Thymus (tissue), 11 donors: Measurements from ENCODE around the gene AKAP6. TPM values are rescaled to one million over a fixed set of nuclear protein-coding genes. Genes with fewer than 3 reads are reported as not detected.
A peak's percentile ranks its signal among the peaks of the same experiment; 100 is the strongest.

Source experiments
- DNase-seq, 9 donors: peaks; one replicate each; pipeline ENCODE4 v3.0.0-alpha.2; 2013; ENCODE audit warnings: low spot score in 9 of 9, low read depth in 6 of 9, missing footprints in 1 of 9
- H3K27ac ChIP-seq, 2 donors: one replicate each; pipeline ENCODE4 v1.5.1; 2013; ENCODE audit warnings: control low read depth in 1 of 2, low read depth in 1 of 2, low read length in 1 of 2, mild to moderate bottlenecking in 1 of 2, moderate library complexity in 1 of 2
- H3K27me3 ChIP-seq, 2 donors: one replicate each; pipeline ENCODE4 v1.5.1; 2013; ENCODE audit warnings: low read length in 1 of 2; ENCODE audit not compliant: control insufficient read depth in 2 of 2, insufficient read depth in 1 of 2
- H3K36me3 ChIP-seq, 2 donors: one replicate each; pipeline ENCODE4 v1.5.1; 2013; ENCODE audit warnings: low read length in 1 of 2, mild to moderate bottlenecking in 1 of 2, moderate library complexity in 1 of 2; ENCODE audit not compliant: control insufficient read depth in 2 of 2, insufficient read depth in 2 of 2
- H3K4me1 ChIP-seq, 2 donors: one replicate each; pipeline ENCODE4 v1.5.1; 2013; ENCODE audit warnings: low read length in 2 of 2; ENCODE audit not compliant: control insufficient read depth in 2 of 2, insufficient read depth in 2 of 2
- H3K4me3 ChIP-seq, 2 donors: one replicate each; pipeline ENCODE4 v1.5.1; 2013; ENCODE audit warnings: low read length in 2 of 2, control low read depth in 1 of 2, mild to moderate bottlenecking in 1 of 2
- H3K9me3 ChIP-seq, 2 donors: one replicate each; pipeline ENCODE4 v1.5.1; 2013; ENCODE audit warnings: low read length in 1 of 2, mild to moderate bottlenecking in 1 of 2; ENCODE audit not compliant: control insufficient read depth in 2 of 2, insufficient read depth in 1 of 2
- WGBS: extraction: QIAGEN DNeasy Blood & Tissue Kit; methylation state at CpG from one replicate; pipeline ENCODE4 v1.1.7; 2013; 5-methylcytosine and 5-hydroxymethylcytosine counted together
- polyA plus RNA-seq: library from polyadenylated mRNA; stranded (reverse); fragments of 200-250 nt; gene quantifications from one replicate; pipeline ENCODE4 v1.2.3, GENCODE V29; 2013
- total RNA-seq: library from RNA; stranded (reverse); fragments of 120-200 nt; gene quantifications from one replicate; pipeline ENCODE4 v1.2.4, GENCODE V29; 2013
- donor health status: healthy.

Gene AKAP6
- total and polyA plus RNA-seq, 2 donors, result 1.4 to 2.0 TPM

DNA sequence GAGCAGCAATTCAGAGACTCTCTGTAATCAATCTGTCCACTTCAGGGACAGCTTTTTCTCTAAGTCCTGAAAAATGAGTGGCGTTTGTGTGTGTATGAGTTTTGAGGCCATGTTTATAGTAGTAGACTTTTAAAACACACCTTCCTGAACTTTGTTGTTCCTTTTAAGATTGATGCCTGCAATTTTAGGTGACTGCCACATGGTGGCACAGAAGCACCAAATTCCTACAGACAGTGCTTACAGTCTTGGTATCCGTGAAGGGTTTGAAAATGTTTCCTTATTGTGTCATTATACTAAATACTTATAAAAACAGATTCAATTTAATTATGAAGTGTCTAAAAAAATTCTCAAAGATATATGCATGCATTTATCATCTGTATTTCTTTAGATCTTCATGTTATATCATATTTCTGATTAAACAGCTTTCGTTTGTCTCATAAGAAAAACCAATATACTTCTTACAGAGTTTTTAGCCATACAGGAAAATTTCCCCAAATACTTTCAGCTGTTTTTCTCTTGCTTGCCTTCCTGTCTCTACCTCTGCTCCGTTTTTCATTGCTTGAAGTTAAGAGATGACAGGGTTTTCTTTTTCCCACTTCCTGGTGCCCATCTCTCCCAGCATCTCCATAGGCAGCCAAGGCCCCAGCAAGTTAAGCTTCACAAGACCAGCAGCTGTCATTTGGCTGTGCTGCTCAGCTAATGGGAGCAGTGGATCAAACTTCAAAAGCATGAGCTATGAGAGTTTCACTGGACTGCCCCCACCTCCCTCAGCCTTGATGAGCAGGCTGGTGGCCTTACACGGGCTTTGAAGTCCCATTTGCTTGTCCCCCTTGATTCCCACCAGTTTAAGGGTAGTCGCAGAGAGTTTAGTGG lies 259.6 kb downstream of the AKAP6 start:
- H3K36me3 ChIP-seq, result no peaks in the 10 kb centered on the region
- H3K27me3 ChIP-seq, result no peaks in the 10 kb centered on the region
- DNase-seq, result peak in 2 of 9 donors; percentile 5 to 7
- H3K4me3 ChIP-seq, result no peak overlapping the region
- no peaks in the 10 kb centered on the region for H3K4me1 ChIP-seq
- H3K27ac ChIP-seq, result no peak overlapping the region
- WGBS, result 83% methylated on average over 6 of the region's 6 CpGs
- no peaks in the 10 kb centered on the region for H3K9me3 ChIP-seq

DNA sequence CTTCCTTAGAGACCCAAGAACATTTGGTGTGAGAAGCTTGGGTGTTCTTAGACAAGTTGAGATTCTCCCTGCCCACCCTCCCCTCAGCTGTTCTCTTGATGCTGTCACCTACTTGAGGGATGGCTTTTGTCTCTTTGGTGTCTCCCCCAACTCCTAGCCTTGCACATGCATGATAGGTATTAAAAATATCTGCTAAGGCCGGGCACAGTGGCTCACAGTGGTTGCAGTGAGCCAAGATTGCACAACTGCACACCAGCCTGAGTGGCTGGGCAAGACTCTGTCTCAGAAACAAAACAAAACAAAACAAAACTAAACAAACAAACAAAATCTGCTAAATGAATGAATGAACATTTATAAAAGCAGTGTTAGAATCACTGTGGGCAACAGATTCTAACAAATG lies 261.1 kb downstream of the AKAP6 start:
- WGBS, result 98% methylated on average over 1 of the region's 1 CpG
- Histone ChIP-seq H3K9me3 (no peaks in the 10 kb centered on the region), H3K27me3 (no peaks in the 10 kb centered on the region), H3K4me1 (no peaks in the 10 kb centered on the region), H3K4me3 (no peak overlapping the region), H3K36me3 (no peaks in the 10 kb centered on the region), H3K27ac (no peak overlapping the region)
- DNase-seq, result no peak

DNA sequence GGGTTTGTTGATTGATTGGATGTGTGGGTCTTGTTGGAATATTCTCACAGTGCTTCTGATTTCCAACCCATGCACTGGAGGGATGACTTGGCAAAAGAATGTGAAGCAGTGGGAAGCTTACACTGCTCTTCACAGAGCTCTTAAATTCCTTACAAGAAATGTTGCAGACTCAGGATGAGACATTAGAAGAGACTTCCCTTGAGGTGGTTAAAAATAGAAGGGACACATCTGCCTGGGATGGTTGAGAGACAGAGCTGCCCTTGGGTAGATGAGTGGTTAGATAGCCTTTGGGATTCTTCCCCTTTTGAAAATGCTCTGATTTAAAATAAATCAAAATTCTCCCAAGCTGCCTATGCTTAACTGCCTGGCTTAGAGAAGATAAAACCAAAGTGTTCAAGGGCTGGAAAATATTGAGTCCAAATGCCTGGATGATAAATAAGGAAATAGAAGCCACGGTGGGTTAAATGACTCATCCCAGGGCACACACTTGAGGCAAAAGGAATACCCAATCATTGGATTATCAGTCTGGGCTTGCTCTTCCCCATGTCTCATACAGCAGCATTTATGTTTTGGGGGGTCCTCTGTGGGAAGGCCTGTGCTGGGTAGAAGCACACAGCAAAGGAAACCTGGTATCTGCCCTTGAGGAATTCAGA lies 264.3 kb downstream of the AKAP6 start:
- no peaks in the 10 kb centered on the region for H3K36me3 ChIP-seq
- DNase-seq, result no peak
- no peak overlapping the region for H3K4me3 ChIP-seq
- no peaks in the 10 kb centered on the region for H3K27me3 ChIP-seq
- WGBS, result 86% methylated on average over 1 of the region's 1 CpG
- H3K27ac ChIP-seq, result no peak overlapping the region
- H3K9me3 ChIP-seq, result no peaks in the 10 kb centered on the region
- H3K4me1 ChIP-seq, result no peaks in the 10 kb centered on the region

GRCh38 chr14:32594766-32595165 lies 265.7 kb downstream of the AKAP6 start:
- WGBS, result 84% methylated on average over 3 of the region's 3 CpGs
- DNase-seq, result no peak
- Histone ChIP-seq H3K9me3 (no peaks in the 10 kb centered on the region), H3K27ac (no peak overlapping the region), H3K36me3 (no peaks in the 10 kb centered on the region), H3K4me3 (no peak overlapping the region), H3K27me3 (no peaks in the 10 kb centered on the region), H3K4me1 (no peaks in the 10 kb centered on the region)

DNA sequence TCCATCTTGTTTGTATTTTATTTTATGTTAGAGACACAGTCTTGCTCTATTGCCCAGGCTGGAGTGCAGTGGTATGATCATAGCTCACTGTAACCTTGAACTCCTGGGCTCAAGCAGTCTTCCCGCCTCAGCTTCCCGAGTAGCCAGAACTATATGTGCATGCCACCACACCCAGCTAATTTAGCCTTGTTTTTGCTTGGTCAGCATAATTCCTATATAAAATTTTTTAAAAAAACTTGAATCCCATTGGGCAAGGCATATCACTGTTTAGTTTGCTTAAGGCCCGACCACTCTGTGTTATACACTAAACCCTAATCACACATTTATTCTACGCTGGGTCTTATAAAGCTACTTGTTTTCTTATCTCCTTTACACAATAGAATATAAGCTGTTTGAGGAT lies 266.4 kb downstream of the AKAP6 start:
- 98% methylated on average over 4 of the region's 4 CpGs for WGBS
- no peaks in the 10 kb centered on the region for H3K4me1 ChIP-seq
- H3K27me3 ChIP-seq, result no peaks in the 10 kb centered on the region
- H3K27ac ChIP-seq, result no peak overlapping the region
- H3K36me3 ChIP-seq, result no peaks in the 10 kb centered on the region
- H3K9me3 ChIP-seq, result no peaks in the 10 kb centered on the region
- no peak overlapping the region for H3K4me3 ChIP-seq
- no peak for DNase-seq

DNA sequence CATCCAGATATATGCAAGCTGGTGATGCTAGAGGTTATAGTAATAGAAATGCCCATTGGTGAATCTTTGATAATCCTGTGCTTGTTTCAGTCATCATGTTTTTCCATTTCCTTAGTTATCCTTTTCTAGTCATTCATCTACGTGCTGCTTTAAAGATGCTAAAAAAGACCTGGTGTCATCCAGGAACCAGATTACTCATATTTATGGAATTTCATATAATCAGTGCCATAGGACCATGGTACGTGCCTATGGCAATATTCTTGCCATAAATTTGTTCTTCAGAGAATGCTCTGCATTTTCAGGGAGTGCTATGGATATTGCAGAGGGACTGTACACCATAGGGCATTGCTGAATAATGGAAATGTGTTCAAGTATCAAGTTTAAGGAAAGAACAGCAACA lies 267.3 kb downstream of the AKAP6 start:
- Histone ChIP-seq H3K4me1 (no peaks in the 10 kb centered on the region), H3K9me3 (no peaks in the 10 kb centered on the region), H3K27me3 (no peaks in the 10 kb centered on the region), H3K36me3 (no peaks in the 10 kb centered on the region), H3K27ac (no peak overlapping the region), H3K4me3 (no peak overlapping the region)
- 94% methylated on average over 2 of the region's 2 CpGs for WGBS
- DNase-seq, result no peak

DNA sequence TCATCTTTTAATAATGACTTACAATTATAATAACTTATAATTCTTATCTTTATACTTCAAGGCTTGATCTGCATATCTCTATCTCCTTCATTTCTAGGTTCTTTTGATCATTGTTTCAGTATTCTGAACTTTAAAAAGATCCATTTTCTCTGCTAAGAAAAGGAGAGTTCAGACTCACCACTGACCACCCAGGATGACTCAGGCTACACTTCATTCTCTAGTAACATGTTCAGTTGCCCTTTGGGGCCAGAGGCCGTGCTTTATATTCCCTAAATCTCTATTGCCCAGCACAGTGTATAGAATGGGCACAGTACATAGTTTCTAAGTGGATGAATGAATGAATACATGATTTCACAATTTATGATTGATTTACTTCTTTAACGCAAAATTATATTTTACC lies 268.7 kb downstream of the AKAP6 start:
- Histone ChIP-seq H3K27ac (no peak overlapping the region), H3K9me3 (no peaks in the 10 kb centered on the region), H3K27me3 (no peaks in the 10 kb centered on the region), H3K4me1 (no peaks in the 10 kb centered on the region), H3K36me3 (no peaks in the 10 kb centered on the region), H3K4me3 (no peak overlapping the region)
- WGBS, result 92% methylated on average over 2 of the region's 2 CpGs
- no peak for DNase-seq

DNA sequence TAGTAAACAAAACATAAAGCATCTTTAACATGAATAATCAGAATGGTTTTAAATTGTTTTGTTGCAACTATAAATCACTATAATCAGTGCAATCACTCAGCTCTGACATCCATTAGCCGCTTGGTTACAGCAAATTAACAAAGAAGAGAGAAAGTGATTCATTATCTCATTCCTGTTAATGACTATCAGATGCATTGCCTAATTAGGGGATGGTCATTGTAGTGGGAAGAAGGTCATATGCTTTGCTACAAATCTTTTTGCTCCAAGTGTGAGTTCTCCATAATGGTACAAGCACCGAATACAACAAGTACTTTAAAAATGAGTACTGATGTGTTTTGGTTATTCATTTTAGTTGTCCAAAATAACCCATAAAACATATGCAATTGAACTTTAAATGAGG lies 272.0 kb downstream of the AKAP6 start:
- H3K27me3 ChIP-seq, result no peaks in the 10 kb centered on the region
- DNase-seq, result no peak
- no peaks in the 10 kb centered on the region for H3K9me3 ChIP-seq
- no peaks in the 10 kb centered on the region for H3K36me3 ChIP-seq
- WGBS, result 98% methylated on average over 2 of the region's 2 CpGs
- H3K27ac ChIP-seq, result no peak overlapping the region
- no peak overlapping the region for H3K4me3 ChIP-seq
- H3K4me1 ChIP-seq, result no peaks in the 10 kb centered on the region

DNA sequence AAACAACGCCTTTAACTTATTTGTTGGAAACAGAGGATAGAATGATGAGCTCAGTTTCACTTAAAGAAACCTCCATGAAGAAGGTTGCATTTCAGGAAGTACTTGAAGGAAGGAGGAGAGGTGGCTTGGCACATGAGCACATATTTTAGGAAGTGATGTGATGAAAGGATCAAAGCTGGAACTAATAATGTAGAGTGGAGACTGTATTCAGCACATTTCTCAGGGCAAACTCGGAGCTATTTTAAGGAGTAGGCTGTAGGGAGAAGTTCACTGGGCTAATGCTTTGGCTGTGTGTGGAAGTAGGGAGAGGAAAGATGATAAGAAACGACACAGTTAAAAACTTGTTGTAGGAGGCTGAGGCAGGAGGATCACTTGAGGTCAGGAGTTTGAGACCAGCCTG lies 272.8 kb downstream of the AKAP6 start:
- Histone ChIP-seq H3K36me3 (no peaks in the 10 kb centered on the region), H3K27me3 (no peaks in the 10 kb centered on the region), H3K4me3 (no peak overlapping the region), H3K4me1 (no peaks in the 10 kb centered on the region), H3K27ac (no peak overlapping the region), H3K9me3 (no peaks in the 10 kb centered on the region)
- no peak for DNase-seq
- WGBS, result 95% methylated on average over 3 of the region's 3 CpGs
